ENCODE results near the gene SLC40A1. TPM values are rescaled to one million over a fixed set of nuclear protein-coding genes. Genes with fewer than 3 reads are reported as not detected.

SLC40A1 gene
- total and polyA plus RNA-seq, 2 donors (not counting 3 experiments of a cell fraction or from before 2014, with no cell fraction given): 8.5 to 15.1 TPM

DNA sequence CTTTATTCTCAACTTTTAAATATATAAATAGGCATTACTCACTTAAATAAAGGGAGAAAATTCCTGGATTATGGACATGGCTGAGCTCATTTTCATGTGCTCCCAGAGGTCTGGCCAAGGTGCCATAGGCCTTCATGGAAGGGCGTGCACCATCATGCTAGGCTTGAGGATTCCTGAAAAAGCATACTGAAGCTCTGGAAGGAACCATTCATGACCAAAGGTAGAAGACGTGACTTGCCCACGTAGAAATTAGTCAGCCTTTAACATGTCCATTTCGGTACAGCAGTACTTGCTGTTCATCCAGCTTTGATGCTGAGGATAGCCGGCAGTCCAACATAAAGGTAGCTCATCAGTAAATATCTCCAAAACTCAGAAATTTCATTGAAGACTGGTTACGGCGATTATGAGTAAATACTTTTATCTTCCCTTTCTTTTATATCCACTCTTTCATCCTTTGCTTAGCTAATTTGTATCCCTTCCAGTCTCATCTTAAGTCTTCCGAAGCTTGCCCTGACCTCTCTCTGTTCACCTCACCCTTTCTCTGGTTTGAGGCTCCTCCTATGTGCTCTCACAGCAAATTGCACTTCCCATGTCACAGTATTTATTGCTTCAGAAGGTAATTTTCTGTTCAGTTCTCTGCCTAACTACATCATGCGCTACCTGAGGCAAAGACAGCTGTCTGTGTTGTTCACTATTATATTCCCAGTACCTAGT is 48.4 kb upstream of the SLC40A1 start:
- Histone ChIP-seq H3K79me2 (ENCODE audit: control insufficient read depth, insufficient read depth, low read length) (no peaks in the 10 kb centered on the region), H3K9ac (replicated peaks; ENCODE audit: extremely low read depth, insufficient read depth, low read length) (no peak overlapping the region), H3K4me3 (replicated peaks in 1 of 3; ENCODE audit: insufficient read depth in 1 of 3, low read depth in 1 of 3, low read length in 3 of 3) (no peak overlapping the region), H3K4me2 (ENCODE audit: insufficient read depth, low read length) (no peak overlapping the region), H3K27me3 (ENCODE audit: control insufficient read depth in 2 of 2, insufficient read depth in 2 of 2, low read length in 2 of 2) (no peaks in the 10 kb centered on the region), H4K20me1 (replicated peaks; ENCODE audit: control insufficient read depth, extremely low read depth, insufficient read depth, low read length) (no peaks in the 10 kb centered on the region), H3K36me3 (ENCODE audit: control insufficient read depth in 2 of 2, extremely low read depth in 1 of 2, insufficient read depth in 2 of 2, low read length in 2 of 2) (no peaks in the 10 kb centered on the region), H2AFZ (ENCODE audit: low read depth, low read length) (peak overlapping the region; percentile 68), H3K4me1 (ENCODE audit: control insufficient read depth, extremely low read depth, insufficient read depth, low read length) (peaks cover 4% of the 10 kb centered on the region), H3K9me1 (replicated peaks; ENCODE audit: control insufficient read depth, extremely low read depth, insufficient read depth, low read length) (no peaks in the 10 kb centered on the region), H3K9me3 (replicated peaks; ENCODE audit: control insufficient read depth, insufficient read depth, low read length) (no peaks in the 10 kb centered on the region), H3K27ac (ENCODE audit: insufficient read depth, low read depth, low read length) (no peak overlapping the region)
- FAIRE-seq: peak; percentile 46
- TF ChIP-seq POLR2A (IDR thresholded peaks at IDR 0.05; ENCODE audit: low read depth, low read length): no peak
- TF ChIP-seq, protein P1, sequence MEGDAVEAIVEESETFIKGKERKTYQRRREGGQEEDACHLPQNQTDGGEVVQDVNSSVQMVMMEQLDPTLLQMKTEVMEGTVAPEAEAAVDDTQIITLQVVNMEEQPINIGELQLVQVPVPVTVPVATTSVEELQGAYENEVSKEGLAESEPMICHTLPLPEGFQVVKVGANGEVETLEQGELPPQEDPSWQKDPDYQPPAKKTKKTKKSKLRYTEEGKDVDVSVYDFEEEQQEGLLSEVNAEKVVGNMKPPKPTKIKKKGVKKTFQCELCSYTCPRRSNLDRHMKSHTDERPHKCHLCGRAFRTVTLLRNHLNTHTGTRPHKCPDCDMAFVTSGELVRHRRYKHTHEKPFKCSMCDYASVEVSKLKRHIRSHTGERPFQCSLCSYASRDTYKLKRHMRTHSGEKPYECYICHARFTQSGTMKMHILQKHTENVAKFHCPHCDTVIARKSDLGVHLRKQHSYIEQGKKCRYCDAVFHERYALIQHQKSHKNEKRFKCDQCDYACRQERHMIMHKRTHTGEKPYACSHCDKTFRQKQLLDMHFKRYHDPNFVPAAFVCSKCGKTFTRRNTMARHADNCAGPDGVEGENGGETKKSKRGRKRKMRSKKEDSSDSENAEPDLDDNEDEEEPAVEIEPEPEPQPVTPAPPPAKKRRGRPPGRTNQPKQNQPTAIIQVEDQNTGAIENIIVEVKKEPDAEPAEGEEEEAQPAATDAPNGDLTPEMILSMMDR (IDR thresholded peaks at IDR 0.05; ENCODE audit: extremely low read depth in 1 of 2, insufficient read depth in 1 of 2, low read depth in 1 of 2, low read length in 2 of 2): no peak
- TF ChIP-seq, protein P2, sequence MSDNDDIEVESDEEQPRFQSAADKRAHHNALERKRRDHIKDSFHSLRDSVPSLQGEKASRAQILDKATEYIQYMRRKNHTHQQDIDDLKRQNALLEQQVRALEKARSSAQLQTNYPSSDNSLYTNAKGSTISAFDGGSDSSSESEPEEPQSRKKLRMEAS (IDR thresholded peaks at IDR 0.05; ENCODE audit: insufficient read depth, insufficient read length): no peak
- dilution Hi-C loops (cut with MboI; ENCODE audit: extremely low pct_ligation_motif_present, low sequenced_read_pairs) (no loop called here), intact Hi-C loops (cut with micrococcal nuclease) (no loop called here)
- DNase-seq (ENCODE audit: low read depth, low spot score): no peak
- CTCF ChIA-PET: interaction anchor here (1.0 to 2.4 kb wide), 6 partner anchors 10 to 43 kb away, joined by 3 to 7 read pairs (median 4); no protein-coding TSS in a partner anchor
- POLR2A ChIA-PET: no interaction called here
- BruUV-seq (replicated peaks): no TSS peak

DNA sequence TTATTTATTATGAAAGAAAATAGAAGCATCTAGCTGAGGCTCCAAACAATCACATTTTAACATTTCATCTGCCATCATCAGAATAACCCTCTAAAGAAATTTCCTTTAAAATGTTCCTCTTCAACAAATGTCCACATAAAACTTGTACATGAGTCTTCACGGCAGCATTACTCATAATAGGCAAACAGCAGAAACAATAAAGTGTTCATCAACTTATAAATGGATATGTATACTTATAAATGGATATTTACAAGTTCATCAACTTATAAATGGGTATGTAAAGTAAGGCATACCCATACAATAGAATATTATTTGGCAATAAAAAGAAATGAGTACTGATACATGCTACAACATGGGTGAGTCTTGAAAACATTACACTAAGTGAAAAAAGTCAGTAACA is 47.2 kb upstream of the SLC40A1 start:
- no peaks in the 10 kb centered on the region for H4K20me1 ChIP-seq (replicated peaks; ENCODE audit: control insufficient read depth, extremely low read depth, insufficient read depth, low read length)
- CTCF ChIA-PET: interaction anchor here (1.2 to 2.4 kb wide), 3 partner anchors 10 to 15 kb away, joined by 3 to 8 read pairs (median 7); no protein-coding TSS in a partner anchor
- no peaks in the 10 kb centered on the region for H3K9me1 ChIP-seq (replicated peaks; ENCODE audit: control insufficient read depth, extremely low read depth, insufficient read depth, low read length)
- H3K27ac ChIP-seq (ENCODE audit: insufficient read depth, low read depth, low read length): no peak overlapping the region
- dilution Hi-C loops (cut with MboI; ENCODE audit: extremely low pct_ligation_motif_present, low sequenced_read_pairs) (no loop called here), intact Hi-C loops (cut with micrococcal nuclease) (no loop called here)
- H3K4me2 ChIP-seq (ENCODE audit: insufficient read depth, low read length): no peak overlapping the region
- H3K4me3 ChIP-seq (replicated peaks in 1 of 3; ENCODE audit: insufficient read depth in 1 of 3, low read depth in 1 of 3, low read length in 3 of 3): no peak overlapping the region
- H2AFZ ChIP-seq (ENCODE audit: low read depth, low read length): no peak overlapping the region
- POLR2A ChIA-PET: no interaction called here
- H3K9ac ChIP-seq (replicated peaks; ENCODE audit: extremely low read depth, insufficient read depth, low read length): no peak overlapping the region
- BruUV-seq (replicated peaks): no TSS peak
- FAIRE-seq (no peak), DNase-seq (ENCODE audit: low read depth, low spot score) (no peak)
- no peaks in the 10 kb centered on the region for H3K27me3 ChIP-seq (ENCODE audit: control insufficient read depth in 2 of 2, insufficient read depth in 2 of 2, low read length in 2 of 2)
- H3K36me3 ChIP-seq (ENCODE audit: control insufficient read depth in 2 of 2, extremely low read depth in 1 of 2, insufficient read depth in 2 of 2, low read length in 2 of 2): no peaks in the 10 kb centered on the region
- H3K4me1 ChIP-seq (ENCODE audit: control insufficient read depth, extremely low read depth, insufficient read depth, low read length): peaks cover 4% of the 10 kb centered on the region
- H3K9me3 ChIP-seq (replicated peaks; ENCODE audit: control insufficient read depth, insufficient read depth, low read length): no peaks in the 10 kb centered on the region
- TF ChIP-seq, protein P1 (IDR thresholded peaks at IDR 0.05; ENCODE audit: extremely low read depth in 1 of 2, insufficient read depth in 1 of 2, low read depth in 1 of 2, low read length in 2 of 2): no peak
- no peak for TF ChIP-seq POLR2A (IDR thresholded peaks at IDR 0.05; ENCODE audit: low read depth, low read length)
- TF ChIP-seq MYC (IDR thresholded peaks at IDR 0.05; ENCODE audit: low read depth, low read length): no peak
- TF ChIP-seq FOS (IDR thresholded peaks at IDR 0.05; ENCODE audit: borderline replicate concordance, insufficient read depth, low read length): no peak
- TF ChIP-seq, protein P2 (IDR thresholded peaks at IDR 0.05; ENCODE audit: insufficient read depth, insufficient read length): no peak
- TF ChIP-seq JUN (IDR thresholded peaks at IDR 0.05; ENCODE audit: borderline replicate concordance, insufficient read depth, insufficient read length, low read depth): no peak
- TF ChIP-seq EZH2 (IDR thresholded peaks at IDR 0.05; ENCODE audit: borderline replicate concordance, low read depth, low read length, severe bottlenecking): no peak
- TF ChIP-seq POLR2AphosphoS5 (IDR thresholded peaks at IDR 0.05; ENCODE audit: insufficient read depth, low read depth, low read length): no peak
- no peak for TF ChIP-seq GATA2 (IDR thresholded peaks at IDR 0.05; ENCODE audit: insufficient read depth, insufficient read length, low read depth, low read length)
- H3K79me2 ChIP-seq (ENCODE audit: control insufficient read depth, insufficient read depth, low read length): no peaks in the 10 kb centered on the region
